Measurements from ENCODE around the gene ARHGAP8. TPM values are rescaled to one million over a fixed set of nuclear protein-coding genes. Genes with fewer than 3 reads are reported as not detected.

ARHGAP8 gene
- total and polyA plus RNA-seq, 2 donors (not counting 3 experiments of a cell fraction or from before 2014, with no cell fraction given): not detected

DNA sequence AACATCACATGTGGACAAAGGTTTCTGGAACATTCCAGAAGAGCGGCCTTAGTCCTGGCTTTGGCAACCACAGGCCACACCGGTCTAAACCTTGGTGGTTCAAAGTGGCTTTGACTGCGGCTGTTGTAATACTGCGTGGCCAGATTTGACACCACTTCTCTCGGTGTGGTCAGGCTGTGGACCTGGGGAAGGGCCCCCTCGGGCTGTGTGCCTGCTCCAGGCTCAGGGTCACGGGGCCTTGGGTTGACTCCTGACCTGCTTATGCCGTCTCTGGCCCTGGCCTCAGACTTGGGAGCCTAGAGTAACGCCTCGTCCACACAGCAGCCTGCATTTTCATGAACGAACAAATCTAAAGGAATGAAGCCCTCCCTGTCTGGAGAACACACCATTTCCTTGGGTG is 139.4 kb downstream of the ARHGAP8 start:
- CTCF ChIA-PET: no interaction called here
- TF ChIP-seq MAX (IDR thresholded peaks at IDR 0.05; ENCODE audit: insufficient read depth, insufficient read length) (no peak), MYC (IDR thresholded peaks at IDR 0.05; ENCODE audit: low read depth, low read length) (no peak), EZH2 (IDR thresholded peaks at IDR 0.05; ENCODE audit: borderline replicate concordance, low read depth, low read length, severe bottlenecking) (no peak)
- TF ChIP-seq, protein P1, sequence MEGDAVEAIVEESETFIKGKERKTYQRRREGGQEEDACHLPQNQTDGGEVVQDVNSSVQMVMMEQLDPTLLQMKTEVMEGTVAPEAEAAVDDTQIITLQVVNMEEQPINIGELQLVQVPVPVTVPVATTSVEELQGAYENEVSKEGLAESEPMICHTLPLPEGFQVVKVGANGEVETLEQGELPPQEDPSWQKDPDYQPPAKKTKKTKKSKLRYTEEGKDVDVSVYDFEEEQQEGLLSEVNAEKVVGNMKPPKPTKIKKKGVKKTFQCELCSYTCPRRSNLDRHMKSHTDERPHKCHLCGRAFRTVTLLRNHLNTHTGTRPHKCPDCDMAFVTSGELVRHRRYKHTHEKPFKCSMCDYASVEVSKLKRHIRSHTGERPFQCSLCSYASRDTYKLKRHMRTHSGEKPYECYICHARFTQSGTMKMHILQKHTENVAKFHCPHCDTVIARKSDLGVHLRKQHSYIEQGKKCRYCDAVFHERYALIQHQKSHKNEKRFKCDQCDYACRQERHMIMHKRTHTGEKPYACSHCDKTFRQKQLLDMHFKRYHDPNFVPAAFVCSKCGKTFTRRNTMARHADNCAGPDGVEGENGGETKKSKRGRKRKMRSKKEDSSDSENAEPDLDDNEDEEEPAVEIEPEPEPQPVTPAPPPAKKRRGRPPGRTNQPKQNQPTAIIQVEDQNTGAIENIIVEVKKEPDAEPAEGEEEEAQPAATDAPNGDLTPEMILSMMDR (IDR thresholded peaks at IDR 0.05; ENCODE audit: extremely low read depth in 1 of 2, insufficient read depth in 1 of 2, low read depth in 1 of 2, low read length in 2 of 2): no peak
- BruUV-seq (replicated peaks): no TSS peak

GRCh38 chr22:44892243-44892642 is 139.9 kb downstream of the ARHGAP8 start:
- no peak for FAIRE-seq
- Histone ChIP-seq H3K9me3 (replicated peaks; ENCODE audit: control insufficient read depth, insufficient read depth, low read length) (peaks cover 3% of the 10 kb centered on the region), H4K20me1 (replicated peaks; ENCODE audit: control insufficient read depth, extremely low read depth, insufficient read depth, low read length) (no peaks in the 10 kb centered on the region), H3K27ac (ENCODE audit: insufficient read depth, low read depth, low read length) (no peak overlapping the region), H3K4me2 (ENCODE audit: insufficient read depth, low read length) (no peak overlapping the region), H3K36me3 (ENCODE audit: control insufficient read depth in 2 of 2, extremely low read depth in 1 of 2, insufficient read depth in 2 of 2, low read length in 2 of 2) (no peaks in the 10 kb centered on the region), H3K27me3 (ENCODE audit: control insufficient read depth in 2 of 2, insufficient read depth in 2 of 2, low read length in 2 of 2) (no peaks in the 10 kb centered on the region), H3K9ac (replicated peaks; ENCODE audit: extremely low read depth, insufficient read depth, low read length) (no peak overlapping the region), H3K79me2 (ENCODE audit: control insufficient read depth, insufficient read depth, low read length) (no peaks in the 10 kb centered on the region), H2AFZ (ENCODE audit: low read depth, low read length) (no peak overlapping the region), H3K9me1 (replicated peaks; ENCODE audit: control insufficient read depth, extremely low read depth, insufficient read depth, low read length) (no peaks in the 10 kb centered on the region), H3K4me3 (replicated peaks in 1 of 3; ENCODE audit: insufficient read depth in 1 of 3, low read depth in 1 of 3, low read length in 3 of 3) (no peak overlapping the region), H3K4me1 (ENCODE audit: control insufficient read depth, extremely low read depth, insufficient read depth, low read length) (no peaks in the 10 kb centered on the region)
- DNase-seq (ENCODE audit: low read depth, low spot score): no peak
- dilution Hi-C loops (cut with MboI; ENCODE audit: extremely low pct_ligation_motif_present, low sequenced_read_pairs) (no loop called here), intact Hi-C loops (cut with micrococcal nuclease) (no loop called here)
- no TSS peak for BruUV-seq (replicated peaks)
- no peak for TF ChIP-seq GATA2 (IDR thresholded peaks at IDR 0.05; ENCODE audit: insufficient read depth, insufficient read length, low read depth, low read length)
- TF ChIP-seq JUN (IDR thresholded peaks at IDR 0.05; ENCODE audit: borderline replicate concordance, insufficient read depth, insufficient read length, low read depth): no peak
- no peak for TF ChIP-seq POLR2A (IDR thresholded peaks at IDR 0.05; ENCODE audit: low read depth, low read length)
- no peak for TF ChIP-seq MAX (IDR thresholded peaks at IDR 0.05; ENCODE audit: insufficient read depth, insufficient read length)
- TF ChIP-seq, protein P1 (IDR thresholded peaks at IDR 0.05; ENCODE audit: extremely low read depth in 1 of 2, insufficient read depth in 1 of 2, low read depth in 1 of 2, low read length in 2 of 2): no peak
- no peak for TF ChIP-seq POLR2AphosphoS5 (IDR thresholded peaks at IDR 0.05; ENCODE audit: insufficient read depth, low read depth, low read length)
- no peak for TF ChIP-seq FOS (IDR thresholded peaks at IDR 0.05; ENCODE audit: borderline replicate concordance, insufficient read depth, low read length)
- TF ChIP-seq MYC (IDR thresholded peaks at IDR 0.05; ENCODE audit: low read depth, low read length): no peak
- TF ChIP-seq EZH2 (IDR thresholded peaks at IDR 0.05; ENCODE audit: borderline replicate concordance, low read depth, low read length, severe bottlenecking): no peak
- ChIA-PET POLR2A (no interaction called here), CTCF (no interaction called here)

More for the DNA sequence above, 139.4 kb downstream of the ARHGAP8 start:
- Histone ChIP-seq H3K27me3 (ENCODE audit: control insufficient read depth in 2 of 2, insufficient read depth in 2 of 2, low read length in 2 of 2) (no peaks in the 10 kb centered on the region), H3K4me3 (replicated peaks in 1 of 3; ENCODE audit: insufficient read depth in 1 of 3, low read depth in 1 of 3, low read length in 3 of 3) (no peak overlapping the region), H3K4me1 (ENCODE audit: control insufficient read depth, extremely low read depth, insufficient read depth, low read length) (no peaks in the 10 kb centered on the region), H3K9me3 (replicated peaks; ENCODE audit: control insufficient read depth, insufficient read depth, low read length) (peaks cover 2% of the 10 kb centered on the region), H3K27ac (ENCODE audit: insufficient read depth, low read depth, low read length) (no peak overlapping the region), H3K9ac (replicated peaks; ENCODE audit: extremely low read depth, insufficient read depth, low read length) (no peak overlapping the region), H3K9me1 (replicated peaks; ENCODE audit: control insufficient read depth, extremely low read depth, insufficient read depth, low read length) (no peaks in the 10 kb centered on the region), H3K79me2 (ENCODE audit: control insufficient read depth, insufficient read depth, low read length) (no peaks in the 10 kb centered on the region), H3K36me3 (ENCODE audit: control insufficient read depth in 2 of 2, extremely low read depth in 1 of 2, insufficient read depth in 2 of 2, low read length in 2 of 2) (no peaks in the 10 kb centered on the region), H4K20me1 (replicated peaks; ENCODE audit: control insufficient read depth, extremely low read depth, insufficient read depth, low read length) (no peaks in the 10 kb centered on the region), H2AFZ (ENCODE audit: low read depth, low read length) (no peak overlapping the region), H3K4me2 (ENCODE audit: insufficient read depth, low read length) (no peak overlapping the region)
- FAIRE-seq: no peak
- dilution Hi-C loops (cut with MboI; ENCODE audit: extremely low pct_ligation_motif_present, low sequenced_read_pairs): no loop called here
- intact Hi-C loops (cut with micrococcal nuclease): no loop called here
- no peak for DNase-seq (ENCODE audit: low read depth, low spot score)
- POLR2A ChIA-PET: no interaction called here
